Endothelial cell of umbilical vein (primary cell): ENCODE results near the gene ANKRD31. TPM values are rescaled to one million over a fixed set of nuclear protein-coding genes. Genes with fewer than 3 reads are reported as not detected.

Experiments used
- BruUV-seq: library from RNA; stranded (reverse); fragments of 400-500 nt; replicated peaks from 2 replicates; lab custom pipeline; 2021; lab: Mats Ljungman, UMichigan
- CTCF ChIA-PET: fragments of 300-600, 350-600 bp; sonication (Branson Sonifier 250); formaldehyde crosslinking; loops from one replicate; lab custom pipeline; 2021; ENCODE audit warnings: antibody characterized with exemption, inconsistent platforms; lab: Charles Lee
- POLR2A ChIA-PET: fragments of 300-600, 350-600 bp; sonication (Branson Sonifier 250); formaldehyde crosslinking; loops from one replicate; lab custom pipeline; 2021; ENCODE audit warnings: antibody characterized with exemption, inconsistent platforms; lab: Charles Lee
- DNase-seq: peaks from one replicate; pipeline ENCODE4 v3.0.0-alpha.2; 2011; ENCODE audit warnings: low read depth, low spot score
- FAIRE-seq: peaks from 2 replicates; lab custom pipeline; 2011; peaks lifted over from hg19 to GRCh38; lab: Jason Lieb, UNC
- H2AFZ ChIP-seq: 2 replicates; pipeline ENCODE4 v1.6.0; 2012; ENCODE audit warnings: low read depth, low read length, control low read depth, inconsistent platforms
- H3K27ac ChIP-seq: 2 replicates; pipeline ENCODE4 v1.5.1; 2011; ENCODE audit warnings: low read depth, mild to moderate bottlenecking, control low read depth, low read length, moderate library complexity; ENCODE audit not compliant: insufficient read depth
- H3K27me3 ChIP-seq, 2 experiments: 2 replicates each; pipeline versions ENCODE4 v1.6.0 to v1.6.1; 2011; ENCODE audit warnings: low read length in 2 of 2, mixed read lengths in 1 of 2; ENCODE audit not compliant: control insufficient read depth in 2 of 2, insufficient read depth in 2 of 2
- H3K36me3 ChIP-seq, 2 experiments: 2 replicates in 1 of 2; 3 replicates in 1 of 2; pipeline ENCODE4 v1.5.1; 2011; ENCODE audit warnings: low read length in 2 of 2, mild to moderate bottlenecking in 1 of 2, moderate library complexity in 1 of 2; ENCODE audit not compliant: control insufficient read depth in 2 of 2, insufficient read depth in 2 of 2; ENCODE audit errors: extremely low read depth in 1 of 2
- H3K4me1 ChIP-seq: 3 replicates; pipeline ENCODE4 v1.5.1; 2011; ENCODE audit warnings: mild to moderate bottlenecking, low read length; ENCODE audit not compliant: control insufficient read depth, insufficient read depth; ENCODE audit errors: extremely low read depth
- H3K4me2 ChIP-seq: 2 replicates; pipeline ENCODE4 v1.6.1; 2011; ENCODE audit warnings: low read length, control low read depth, mixed read lengths; ENCODE audit not compliant: insufficient read depth
- H3K4me3 ChIP-seq, 3 experiments: fragments of 200-600 bp in 1 of 3; sonication (generic), shearing (Covaris generic) in 1 of 3; replicated peaks in 1 of 3; 2 replicates each; pipeline ENCODE4 v1.5.1; 2011 to 2016; ENCODE audit warnings: control low read depth in 3 of 3, low read length in 3 of 3, mild to moderate bottlenecking in 2 of 3, inconsistent platforms in 1 of 3, low read depth in 1 of 3, moderate library complexity in 1 of 3; ENCODE audit not compliant: insufficient read depth in 1 of 3
- H3K79me2 ChIP-seq: 2 replicates; pipeline ENCODE4 v1.6.0; 2012; ENCODE audit warnings: low read length, inconsistent platforms; ENCODE audit not compliant: control insufficient read depth, insufficient read depth
- H3K9ac ChIP-seq: replicated peaks from 2 replicates; pipeline ENCODE3; 2011; ENCODE audit warnings: low read length, control low read depth; ENCODE audit not compliant: insufficient read depth; ENCODE audit errors: extremely low read depth
- H3K9me1 ChIP-seq: replicated peaks from 3 replicates; pipeline ENCODE4 v1.6.0; 2011; ENCODE audit warnings: mild to moderate bottlenecking, low read length; ENCODE audit not compliant: control insufficient read depth, insufficient read depth; ENCODE audit errors: extremely low read depth
- H3K9me3 ChIP-seq: replicated peaks from 2 replicates; pipeline ENCODE4 v1.5.1; 2012; ENCODE audit warnings: low read length, inconsistent platforms; ENCODE audit not compliant: control insufficient read depth, insufficient read depth
- H4K20me1 ChIP-seq: replicated peaks from 2 replicates; pipeline ENCODE3; 2011; ENCODE audit warnings: mild to moderate bottlenecking, low read length; ENCODE audit not compliant: control insufficient read depth, insufficient read depth; ENCODE audit errors: extremely low read depth
- EZH2 ChIP-seq: IDR thresholded peaks from 2 replicates; pipeline ENCODE4 v1.6.1; 2012; ENCODE audit warnings: borderline replicate concordance, low read depth, mild to moderate bottlenecking, moderate library complexity, low read length, inconsistent platforms; ENCODE audit not compliant: severe bottlenecking
- FOS ChIP-seq: IDR thresholded peaks from 2 replicates; pipeline ENCODE4 v1.6.1; 2011; ENCODE audit warnings: mild to moderate bottlenecking, low read length, moderate library complexity, borderline replicate concordance; ENCODE audit not compliant: insufficient read depth
- GATA2 ChIP-seq: IDR thresholded peaks from 2 replicates; pipeline ENCODE4 v1.7.0; 2011; ENCODE audit warnings: low read depth, mild to moderate bottlenecking, moderate library complexity, mixed read lengths, low read length; ENCODE audit not compliant: insufficient read length, insufficient read depth
- JUN ChIP-seq: IDR thresholded peaks from 2 replicates; pipeline ENCODE4 v1.6.1; 2011; ENCODE audit warnings: borderline replicate concordance, low read depth; ENCODE audit not compliant: insufficient read length, insufficient read depth
- MYC ChIP-seq: IDR thresholded peaks from one replicate; pipeline ENCODE4 v1.6.1; 2011; ENCODE audit warnings: mild to moderate bottlenecking, low read depth, low read length
- POLR2A ChIP-seq: IDR thresholded peaks from 2 replicates; pipeline ENCODE4 v1.6.1; 2012; ENCODE audit warnings: low read depth, mild to moderate bottlenecking, control low read depth, low read length
- dilution Hi-C: fragments of 300-500 bp; cut with MboI; formaldehyde crosslinking; loops from one replicate; pipeline ENCODE4 v1.15.0; 2019; ENCODE audit warnings: low sequenced_read_pairs; ENCODE audit not compliant: extremely low pct_ligation_motif_present
- intact Hi-C: fragments of 100-400 bp; cut with micrococcal nuclease; formaldehyde crosslinking; loops from one replicate; pipeline ENCODE4 v1.10.0; 2022
- polyA plus RNA-seq, 4 experiments: library from polyadenylated mRNA; depleted of rRNA in 3 of 4; stranded (reverse) in 3 of 4; unstranded in 1 of 4; fragments of >200 nt; gene quantifications; 2 replicates each; pipeline versions ENCODE4 v1.2.1 to v1.2.3, GENCODE V29; 2011 to 2012; ENCODE audit warnings: missing spikeins in 1 of 4
- total RNA-seq: library from RNA; stranded (reverse); gene quantifications from 2 replicates; pipeline ENCODE4 v1.2.3, GENCODE V29; 2021
- TF ChIP-seq, protein P1 (sequence below): IDR thresholded peaks from 2 replicates; pipeline ENCODE4 v1.6.1; 2011; ENCODE audit not compliant: insufficient read depth, insufficient read length
- TF ChIP-seq, protein P2 (sequence below), 2 donors: IDR thresholded peaks; 1 replicate in 1 of 2; 2 replicates in 1 of 2; pipeline ENCODE4 v1.5.1; 2011; ENCODE audit warnings: low read length in 2 of 2, mild to moderate bottlenecking in 2 of 2, moderate library complexity in 2 of 2, control low read depth in 1 of 2, inconsistent platforms in 1 of 2, low read depth in 1 of 2; ENCODE audit not compliant: insufficient read depth in 1 of 2; ENCODE audit errors: extremely low read depth in 1 of 2

ANKRD31 gene
- total and polyA plus RNA-seq, 2 donors (not counting 3 experiments of a cell fraction or from before 2014, with no cell fraction given): not detected

DNA sequence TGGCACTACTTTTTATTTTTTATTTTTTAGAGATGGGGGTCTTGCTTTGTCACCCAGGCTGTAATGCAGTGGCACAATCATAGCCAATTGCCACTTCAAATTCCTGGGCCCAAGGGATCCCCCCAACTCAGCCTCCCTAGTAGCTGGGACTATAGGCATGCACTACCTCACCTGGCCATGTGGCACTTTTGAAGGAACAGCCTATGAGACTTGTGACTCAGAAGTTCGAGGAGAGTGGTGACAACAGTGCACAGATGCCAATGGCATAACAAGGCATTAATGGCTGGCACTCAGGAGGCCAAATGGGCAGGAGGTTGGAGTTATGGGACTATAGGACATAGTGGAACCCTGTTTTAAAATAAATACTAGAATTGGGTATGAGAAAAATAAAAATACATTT, 33.7 kb downstream of the ANKRD31 start:
- DNase-seq (no peak), FAIRE-seq (no peak)
- Histone ChIP-seq H3K9ac (no peak overlapping the region), H3K4me1 (no peaks in the 10 kb centered on the region), H3K27me3 (peaks cover 0 to under 1% of the 10 kb centered on the region in 2 experiments), H3K27ac (no peak overlapping the region), H3K9me3 (no peaks in the 10 kb centered on the region), H3K4me2 (no peak overlapping the region), H4K20me1 (no peaks in the 10 kb centered on the region), H2AFZ (no peak overlapping the region), H3K4me3 (no peak overlapping the region), H3K79me2 (no peaks in the 10 kb centered on the region), H3K36me3 (no peaks in the 10 kb centered on the region), H3K9me1 (no peaks in the 10 kb centered on the region)
- intact Hi-C loops (no loop called here), dilution Hi-C loops (no loop called here)
- TF ChIP-seq, protein P1, sequence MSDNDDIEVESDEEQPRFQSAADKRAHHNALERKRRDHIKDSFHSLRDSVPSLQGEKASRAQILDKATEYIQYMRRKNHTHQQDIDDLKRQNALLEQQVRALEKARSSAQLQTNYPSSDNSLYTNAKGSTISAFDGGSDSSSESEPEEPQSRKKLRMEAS: no peak
- TF ChIP-seq POLR2A: no peak
- no peak for TF ChIP-seq JUN
- TF ChIP-seq, protein P2, sequence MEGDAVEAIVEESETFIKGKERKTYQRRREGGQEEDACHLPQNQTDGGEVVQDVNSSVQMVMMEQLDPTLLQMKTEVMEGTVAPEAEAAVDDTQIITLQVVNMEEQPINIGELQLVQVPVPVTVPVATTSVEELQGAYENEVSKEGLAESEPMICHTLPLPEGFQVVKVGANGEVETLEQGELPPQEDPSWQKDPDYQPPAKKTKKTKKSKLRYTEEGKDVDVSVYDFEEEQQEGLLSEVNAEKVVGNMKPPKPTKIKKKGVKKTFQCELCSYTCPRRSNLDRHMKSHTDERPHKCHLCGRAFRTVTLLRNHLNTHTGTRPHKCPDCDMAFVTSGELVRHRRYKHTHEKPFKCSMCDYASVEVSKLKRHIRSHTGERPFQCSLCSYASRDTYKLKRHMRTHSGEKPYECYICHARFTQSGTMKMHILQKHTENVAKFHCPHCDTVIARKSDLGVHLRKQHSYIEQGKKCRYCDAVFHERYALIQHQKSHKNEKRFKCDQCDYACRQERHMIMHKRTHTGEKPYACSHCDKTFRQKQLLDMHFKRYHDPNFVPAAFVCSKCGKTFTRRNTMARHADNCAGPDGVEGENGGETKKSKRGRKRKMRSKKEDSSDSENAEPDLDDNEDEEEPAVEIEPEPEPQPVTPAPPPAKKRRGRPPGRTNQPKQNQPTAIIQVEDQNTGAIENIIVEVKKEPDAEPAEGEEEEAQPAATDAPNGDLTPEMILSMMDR (IDR thresholded peaks at IDR 0.05; ENCODE audit: extremely low read depth in 1 of 2, insufficient read depth in 1 of 2, low read depth in 1 of 2, low read length in 2 of 2): no peak
- no peak for TF ChIP-seq EZH2
- TF ChIP-seq GATA2: no peak
- CTCF ChIA-PET: no interaction called here
- POLR2A ChIA-PET: no interaction called here
- no TSS peak for BruUV-seq

DNA sequence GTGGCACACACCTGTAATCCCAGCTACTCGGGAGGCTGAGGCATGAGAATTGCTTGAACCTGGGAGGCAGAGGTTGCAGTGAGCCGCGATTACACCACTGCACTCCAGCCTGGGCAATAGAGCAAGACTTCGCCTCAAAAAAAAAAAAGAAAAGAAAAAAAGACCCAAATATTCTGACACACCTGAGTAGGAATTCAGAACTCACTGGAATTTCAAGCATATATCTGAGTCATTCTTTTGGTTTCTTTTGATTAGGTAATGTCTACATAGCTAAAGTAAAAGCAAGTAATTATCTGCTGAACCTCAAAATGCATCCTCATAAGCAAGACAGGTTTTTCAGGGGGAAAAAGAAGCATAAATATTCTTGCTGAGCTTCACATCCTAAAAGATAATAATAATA, 35.9 kb downstream of the ANKRD31 start:
- BruUV-seq: no TSS peak
- Histone ChIP-seq H3K27ac (no peak overlapping the region), H3K4me1 (no peaks in the 10 kb centered on the region), H3K9me1 (no peaks in the 10 kb centered on the region), H3K79me2 (no peaks in the 10 kb centered on the region), H4K20me1 (no peaks in the 10 kb centered on the region), H2AFZ (no peak overlapping the region), H3K4me2 (no peak overlapping the region), H3K4me3 (no peak overlapping the region), H3K27me3 (no peaks in the 10 kb centered on the region), H3K9me3 (no peaks in the 10 kb centered on the region), H3K36me3 (no peaks in the 10 kb centered on the region), H3K9ac (no peak overlapping the region)
- TF ChIP-seq MYC: no peak
- TF ChIP-seq, protein P1: no peak
- TF ChIP-seq FOS: no peak
- TF ChIP-seq POLR2A: no peak
- POLR2A ChIA-PET: no interaction called here
- no peak for DNase-seq
- dilution Hi-C loops (no loop called here), intact Hi-C loops (no loop called here)
- FAIRE-seq: no peak
- CTCF ChIA-PET: no interaction called here
